Stomach (tissue), 9 donors: ENCODE measurements around the gene CAMK2A. TPM values are rescaled to one million over a fixed set of nuclear protein-coding genes. Genes with fewer than 3 reads are reported as not detected.

Experiments
- DNase-seq, 2 donors: peaks; one replicate each; pipeline versions ENCODE4 v3.0.0 to v3.0.0-alpha.2; 2013 to 2019
- H3K27ac ChIP-seq, 5 donors: fragments of 200-600 bp in 4 of 5; sonication (generic) in 4 of 5; one replicate each; pipeline ENCODE4 v1.5.1; 2013 to 2019; ENCODE audit warnings: mild to moderate bottlenecking in 1 of 5, moderate library complexity in 1 of 5
- H3K27me3 ChIP-seq, 3 donors: fragments of 200-600 bp; sonication (generic); one replicate each; pipeline ENCODE4 v1.5.1; 2017 to 2019; ENCODE audit warnings: mixed run types in 1 of 3
- H3K36me3 ChIP-seq, 4 donors: fragments of 200-600 bp; sonication (generic); 1 replicate in 3 of 4; 2 replicates in 1 of 4; pipeline ENCODE4 v1.5.1; 2016 to 2019
- H3K4me1 ChIP-seq, 4 donors: fragments of 200-600 bp; sonication (generic); one replicate each; pipeline ENCODE4 v1.5.1; 2016 to 2019
- H3K4me3 ChIP-seq, 4 donors: fragments of 200-600 bp; sonication (generic) in 3 of 4; one replicate each; pipeline ENCODE4 v1.5.1; 2016 to 2019; ENCODE audit warnings: mild to moderate bottlenecking in 1 of 4
- H3K9me3 ChIP-seq, 4 donors: fragments of 200-600 bp; sonication (generic); one replicate each; pipeline ENCODE4 v1.5.1; 2016 to 2019
- CTCF ChIP-seq, 7 experiments: fragments of 450-650 bp in 4 of 7; fragments of 200-600 bp in 3 of 7; sonication (generic) in 3 of 7; IDR thresholded peaks; one replicate each; pipeline ENCODE4 v1.5.1; 2016 to 2019; ENCODE audit warnings: antibody characterized with exemption in 7 of 7, control low read depth in 2 of 7, mild to moderate bottlenecking in 1 of 7
- EP300 ChIP-seq: sonication (generic); formaldehyde crosslinking; IDR thresholded peaks from one replicate; pipeline ENCODE4 v1.6.1; 2017; ENCODE audit warnings: antibody characterized with exemption
- POLR2A ChIP-seq, 4 donors: fragments of 450-650 bp; IDR thresholded peaks; one replicate each; pipeline ENCODE4 v1.6.1; 2016; ENCODE audit warnings: antibody characterized with exemption in 4 of 4, control low read depth in 2 of 4, mild to moderate bottlenecking in 1 of 4, moderate library complexity in 1 of 4
- POLR2AphosphoS5 ChIP-seq, 3 donors: sonication (generic); formaldehyde crosslinking; IDR thresholded peaks; one replicate each; pipeline ENCODE4 v1.6.1; 2016; ENCODE audit warnings: antibody characterized with exemption in 3 of 3
- WGBS, 5 donors: extraction: QIAGEN DNeasy Blood & Tissue Kit in 3 of 5; methylation state at CpG; one replicate each; pipeline versions ENCODE4 v1.1.5 to v1.1.7; 2013 to 2018; 5-methylcytosine and 5-hydroxymethylcytosine counted together
- intact Hi-C: fragments of 100-400 bp; cut with DNase I; formaldehyde crosslinking; loops from one replicate; pipeline ENCODE4 v1.15.1; 2023; ENCODE audit warnings: low total_unique reads
- polyA plus RNA-seq, 3 donors: library from polyadenylated mRNA; stranded (reverse); fragments of 200-250 nt; gene quantifications; one replicate each; pipeline ENCODE4 v1.2.3, GENCODE V29; 2013
- total RNA-seq, 5 donors: library from RNA; depleted of rRNA; stranded (reverse); fragments of >200 nt; gene quantifications; one replicate each; pipeline versions ENCODE4 v1.1.0 to v1.2.3, GENCODE V29; 2014 to 2016
- donor health status: healthy with polysubstance abuse.
- donor health status: Bipolar disorder and iron deficiency.
- donor health status: healthy.

CAMK2A gene
- total and polyA plus RNA-seq, 8 donors, result 0.06 to 18.3 (median 0.63) TPM; not detected in 2

GRCh38 chr5:150323092-150323491 is 33.5 kb upstream of the CAMK2A start:
- intact Hi-C loops, result no loop called here
- TF ChIP-seq POLR2A (IDR thresholded peaks at IDR 0.05), result no peak
- TF ChIP-seq EP300, result no peak
- no peak for TF ChIP-seq POLR2AphosphoS5 (IDR thresholded peaks at IDR 0.05)
- no peak for TF ChIP-seq CTCF (IDR thresholded peaks at IDR 0.05)
- H3K36me3 ChIP-seq, result no peaks in the 10 kb centered on the region
- peaks cover 0 to 13% (median 5%) of the 10 kb centered on the region in 4 donors for H3K4me1 ChIP-seq
- DNase-seq, result no peak
- 77 to 86% (median 83%) methylated on average over 6 of the region's 6 CpGs for WGBS, 5 donors
- no peak overlapping the region for H3K27ac ChIP-seq
- H3K9me3 ChIP-seq, result no peaks in the 10 kb centered on the region
- no peak overlapping the region for H3K4me3 ChIP-seq
- no peaks in the 10 kb centered on the region for H3K27me3 ChIP-seq

- no peaks in the 10 kb centered on the region for H3K36me3 ChIP-seq
- H3K4me1 ChIP-seq, result peaks cover 0 to 13% (median 5%) of the 10 kb centered on the region in 4 donors
- TF ChIP-seq CTCF (IDR thresholded peaks at IDR 0.05) (no peak), POLR2A (IDR thresholded peaks at IDR 0.05) (no peak), EP300 (no peak), POLR2AphosphoS5 (IDR thresholded peaks at IDR 0.05) (no peak)
- H3K27me3 ChIP-seq, result no peaks in the 10 kb centered on the region
- H3K4me3 ChIP-seq, result no peak overlapping the region
- intact Hi-C loops, result no loop called here
- H3K9me3 ChIP-seq, result no peaks in the 10 kb centered on the region
- no peak overlapping the region for H3K27ac ChIP-seq
- DNase-seq, result no peak
Measured at GRCh38 chr5:150322202-150322601, 32.6 kb upstream of the CAMK2A start.

GRCh38 chr5:150321784-150322183 is 32.2 kb upstream of the CAMK2A start:
- TF ChIP-seq POLR2AphosphoS5 (IDR thresholded peaks at IDR 0.05) (no peak), EP300 (no peak), POLR2A (IDR thresholded peaks at IDR 0.05) (no peak), CTCF (IDR thresholded peaks at IDR 0.05) (no peak)
- intact Hi-C loops, result no loop called here
- Histone ChIP-seq H3K9me3 (no peaks in the 10 kb centered on the region), H3K27me3 (no peaks in the 10 kb centered on the region), H3K36me3 (no peaks in the 10 kb centered on the region), H3K4me3 (no peak overlapping the region), H3K4me1 (peaks cover 0 to 13% (median 5%) of the 10 kb centered on the region in 4 donors), H3K27ac (no peak overlapping the region)
- no peak for DNase-seq
- WGBS, 5 donors, result 73 to 78% (median 75%) methylated on average over 1 of the region's 1 CpG

GRCh38 chr5:150321211-150321610 is 31.6 kb upstream of the CAMK2A start:
- no peak overlapping the region for H3K27ac ChIP-seq
- H3K4me1 ChIP-seq, result peaks cover 0 to 13% (median 5%) of the 10 kb centered on the region in 4 donors
- 70 to 90% (median 86%) methylated on average over 1 of the region's 1 CpG for WGBS, 5 donors
- no peak for DNase-seq
- intact Hi-C loops, result no loop called here
- TF ChIP-seq POLR2AphosphoS5 (IDR thresholded peaks at IDR 0.05), result no peak
- no peak for TF ChIP-seq CTCF (IDR thresholded peaks at IDR 0.05)
- no peak for TF ChIP-seq POLR2A (IDR thresholded peaks at IDR 0.05)
- no peak for TF ChIP-seq EP300
- H3K9me3 ChIP-seq, result no peaks in the 10 kb centered on the region
- H3K27me3 ChIP-seq, result no peaks in the 10 kb centered on the region
- H3K36me3 ChIP-seq, result no peaks in the 10 kb centered on the region
- no peak overlapping the region for H3K4me3 ChIP-seq
